HG03457 (cell line): ENCODE data around the gene CNTN4.

Source experiments
- ATAC-seq: cut with Tn5 transposase; IDR thresholded peaks from one replicate; pipeline ENCODE4 v1.9.1; 2021; ENCODE audit warnings: moderate number of reproducible peaks; ENCODE audit not compliant: unreplicated experiment

Gene CNTN4

GRCh38 chr3:2568929-2569328 is 470.3 kb downstream of the CNTN4 start:
- no peak for ATAC-seq

- no peak for ATAC-seq
Observed at GRCh38 chr3:2577571-2577970, 478.9 kb downstream of the CNTN4 start.

GRCh38 chr3:2578560-2578959 is 479.9 kb downstream of the CNTN4 start:
- ATAC-seq, result no peak

- no peak for ATAC-seq
Observed at GRCh38 chr3:2579206-2579605, 480.5 kb downstream of the CNTN4 start.

GRCh38 chr3:2583046-2583445 is 484.4 kb downstream of the CNTN4 start:
- no peak for ATAC-seq

GRCh38 chr3:2589336-2589969 is 490.8 kb downstream of the CNTN4 start:
- no peak for ATAC-seq

- no peak for ATAC-seq
Observed at GRCh38 chr3:2595486-2595885, 496.8 kb downstream of the CNTN4 start.

GRCh38 chr3:2597615-2598014 is 498.9 kb downstream of the CNTN4 start:
- ATAC-seq, result no peak

- no peak for ATAC-seq
Observed at GRCh38 chr3:2599471-2599870, 500.8 kb downstream of the CNTN4 start.

GRCh38 chr3:2603692-2604289 is 505.1 kb downstream of the CNTN4 start:
- no peak for ATAC-seq

- ATAC-seq, result no peak
Observed at GRCh38 chr3:2614578-2614977, 515.9 kb downstream of the CNTN4 start.

- no peak for ATAC-seq
Observed at GRCh38 chr3:2615080-2615479, 516.4 kb downstream of the CNTN4 start.

GRCh38 chr3:2623436-2623835 is 524.8 kb downstream of the CNTN4 start:
- ATAC-seq, result no peak

- no peak for ATAC-seq
Observed at GRCh38 chr3:2628117-2628516, 529.5 kb downstream of the CNTN4 start.

- no peak for ATAC-seq
Observed at GRCh38 chr3:2635511-2635910, 536.8 kb downstream of the CNTN4 start.

GRCh38 chr3:2643606-2644005 is 544.9 kb downstream of the CNTN4 start:
- no peak for ATAC-seq

GRCh38 chr3:2645001-2645400 is 546.3 kb downstream of the CNTN4 start:
- no peak for ATAC-seq

- ATAC-seq, result no peak
Observed at GRCh38 chr3:2650746-2651145, 552.1 kb downstream of the CNTN4 start.

GRCh38 chr3:2652386-2652785 is 553.7 kb downstream of the CNTN4 start:
- no peak for ATAC-seq

- no peak for ATAC-seq
Observed at GRCh38 chr3:2653706-2654105, 555.0 kb downstream of the CNTN4 start.

- no peak for ATAC-seq
Observed at GRCh38 chr3:2655229-2655701, 556.6 kb downstream of the CNTN4 start.

GRCh38 chr3:2656806-2657777 is 558.4 kb downstream of the CNTN4 start:
- no peak for ATAC-seq
